ENCODE data around the gene CD300LD.

GRCh38 chr17:74591503-74591902, 580 bp downstream of the CD300LD start:
- TF ChIP-seq CTCF (IDR thresholded peaks at IDR 0.05; ENCODE audit: control extremely low read depth in 1 of 3, insufficient read depth in 1 of 3, low read depth in 1 of 3, low read length in 3 of 3) (no peak), POLR2AphosphoS5 (IDR thresholded peaks at IDR 0.05; ENCODE audit: low read depth, low read length) (no peak), EP300 (IDR thresholded peaks at IDR 0.05; ENCODE audit: borderline replicate concordance in 1 of 2, low read depth in 2 of 2, low read length in 2 of 2) (no peak), MAFK (IDR thresholded peaks at IDR 0.05; ENCODE audit: low read depth, low read length) (no peak), CHD2 (IDR thresholded peaks at IDR 0.05; ENCODE audit: low read length) (no peak)

All from H1 (cell line).